IMR-90 (cell line): ENCODE results near the gene SHB. TPM values are rescaled to one million over a fixed set of nuclear protein-coding genes. Genes with fewer than 3 reads are reported as not detected.

Source experiments
- ATAC-seq: fragments of 200-7000 bp; cut with Tn5 transposase; 2 replicates; pipeline ENCODE4 v1.9.1; 2020; ENCODE audit warnings: low read depth, mild to moderate bottlenecking, moderate library complexity
- BruUV-seq: library from RNA; stranded (reverse); fragments of 400-500 nt; replicated peaks from 2 replicates; lab custom pipeline; 2021; lab: Mats Ljungman, UMichigan
- CTCF ChIA-PET: fragments of 300-600 bp; formaldehyde crosslinking; extraction: SDS; loops from one replicate; lab custom pipeline; 2021; ENCODE audit warnings: antibody characterized with exemption; lab: Yijun Ruan, JAX
- POLR2A ChIA-PET: fragments of 300-600 bp; sonication (Branson Sonifier 250); formaldehyde crosslinking; loops from one replicate; lab custom pipeline; 2022; ENCODE audit warnings: antibody characterized with exemption; ENCODE audit not compliant: unreplicated experiment; lab: Charles Lee
- DNase-seq: peaks from one replicate; pipeline ENCODE4 v3.0.0; 2013
- H2AFZ ChIP-seq: replicated peaks from 2 replicates; pipeline ENCODE3; 2013; ENCODE audit warnings: low read length, mild to moderate bottlenecking; ENCODE audit not compliant: poor library complexity
- H2AK5ac ChIP-seq: 2 replicates; pipeline ENCODE4 v1.6.1; 2013; ENCODE audit warnings: low read depth, low read length, inconsistent platforms
- H2AK9ac ChIP-seq: replicated peaks from 2 replicates; pipeline ENCODE3; 2013; ENCODE audit warnings: mild to moderate bottlenecking, low read depth, low read length, moderate library complexity; ENCODE audit not compliant: poor library complexity
- H2BK120ac ChIP-seq: 2 replicates; pipeline ENCODE4 v1.6.1; 2013; ENCODE audit warnings: low read depth, low read length, inconsistent platforms
- H2BK15ac ChIP-seq: 3 replicates; pipeline ENCODE4 v1.6.1; 2013; ENCODE audit warnings: low read depth, low read length, inconsistent platforms
- H2BK20ac ChIP-seq: 2 replicates; pipeline ENCODE4 v1.6.1; 2013; ENCODE audit warnings: low read depth, mild to moderate bottlenecking, inconsistent platforms, low read length, moderate library complexity
- H2BK5ac ChIP-seq: 2 replicates; pipeline ENCODE4 v1.6.1; 2013; ENCODE audit warnings: mild to moderate bottlenecking, low read depth, low read length, inconsistent platforms; ENCODE audit not compliant: poor library complexity, severe bottlenecking
- H3K14ac ChIP-seq: replicated peaks from 2 replicates; pipeline ENCODE4 v1.6.1; 2013; ENCODE audit warnings: low read depth, low read length, inconsistent platforms
- H3K18ac ChIP-seq: 2 replicates; pipeline ENCODE4 v1.6.1; 2013; ENCODE audit warnings: low read depth, low read length, control low read depth
- H3K23ac ChIP-seq: 2 replicates; pipeline ENCODE4 v1.6.1; 2013; ENCODE audit warnings: low read depth, low read length, inconsistent platforms
- H3K27ac ChIP-seq: 2 replicates; pipeline ENCODE4 v1.5.1; 2013; ENCODE audit warnings: mild to moderate bottlenecking, control low read depth, low read length; ENCODE audit not compliant: insufficient read depth
- H3K27me3 ChIP-seq: 2 replicates; pipeline ENCODE4 v1.6.1; 2013; ENCODE audit warnings: low read length; ENCODE audit not compliant: control insufficient read depth, insufficient read depth
- H3K36me3 ChIP-seq: 2 replicates; pipeline ENCODE4 v1.6.1; 2013; ENCODE audit warnings: low read length, mixed read lengths; ENCODE audit not compliant: control insufficient read depth, insufficient read depth
- H3K4ac ChIP-seq: 2 replicates; pipeline ENCODE4 v1.6.1; 2013; ENCODE audit warnings: low read depth, low read length, inconsistent platforms
- H3K4me1 ChIP-seq: 2 replicates; pipeline ENCODE4 v1.6.1; 2013; ENCODE audit warnings: low read length, mixed read lengths; ENCODE audit not compliant: control insufficient read depth, insufficient read depth
- H3K4me2 ChIP-seq: 2 replicates; pipeline ENCODE4 v1.6.1; 2013; ENCODE audit warnings: low read depth, mild to moderate bottlenecking, control low read depth, low read length, moderate library complexity
- H3K4me3 ChIP-seq: 2 replicates; pipeline ENCODE4 v1.5.1; 2013; ENCODE audit warnings: low read depth, mild to moderate bottlenecking, control low read depth, low read length, moderate library complexity; ENCODE audit not compliant: insufficient read depth
- H3K56ac ChIP-seq: 2 replicates; pipeline ENCODE4 v1.6.1; 2013; ENCODE audit warnings: low read length, inconsistent platforms; ENCODE audit not compliant: insufficient read depth; ENCODE audit errors: extremely low read depth
- H3K79me1 ChIP-seq, 2 experiments: 2 replicates each; pipeline ENCODE4 v1.6.1; 2013; ENCODE audit warnings: low read length in 2 of 2, inconsistent platforms in 1 of 2, low read depth in 1 of 2
- H3K9ac ChIP-seq: 2 replicates; pipeline ENCODE4 v1.6.1; 2013; ENCODE audit warnings: low read depth, low read length, control low read depth
- H3K9me1 ChIP-seq: 2 replicates; pipeline ENCODE4 v1.6.1; 2013; ENCODE audit warnings: low read length, inconsistent platforms; ENCODE audit not compliant: insufficient read depth
- H3K9me3 ChIP-seq: 2 replicates; pipeline ENCODE4 v1.6.1; 2013; ENCODE audit warnings: low read length; ENCODE audit not compliant: control insufficient read depth, insufficient read depth
- H4K20me1 ChIP-seq: 2 replicates; pipeline ENCODE4 v1.6.1; 2013; ENCODE audit warnings: low read length, inconsistent platforms; ENCODE audit not compliant: insufficient read depth
- H4K5ac ChIP-seq: 2 replicates; pipeline ENCODE4 v1.6.1; 2013; ENCODE audit warnings: mild to moderate bottlenecking, low read depth, low read length, control low read depth
- H4K8ac ChIP-seq, 2 experiments: 2 replicates each; pipeline ENCODE4 v1.6.1; 2013; ENCODE audit warnings: low read depth in 2 of 2, low read length in 2 of 2, control low read depth in 1 of 2, inconsistent platforms in 1 of 2
- H4K91ac ChIP-seq: 2 replicates; pipeline ENCODE4 v1.6.1; 2013; ENCODE audit warnings: low read depth, low read length, inconsistent platforms; ENCODE audit not compliant: insufficient read depth
- CEBPB ChIP-seq: IDR thresholded peaks from 2 replicates; pipeline ENCODE4 v1.6.1; 2012; ENCODE audit warnings: low read depth, low read length, improper control_type of control experiment
- CHD1 ChIP-seq: IDR thresholded peaks from 2 replicates; pipeline ENCODE4 v1.6.1; 2012; ENCODE audit warnings: low read depth, low read length, improper control_type of control experiment
- ELK1 ChIP-seq: fragments of 150-350 bp; IDR thresholded peaks from 2 replicates; pipeline ENCODE4 v1.6.1; 2016; ENCODE audit warnings: low read depth, mild to moderate bottlenecking, low read length, moderate library complexity, borderline replicate concordance
- MAZ ChIP-seq: IDR thresholded peaks from 2 replicates; pipeline ENCODE4 v1.6.1; 2012; ENCODE audit warnings: low read depth, mild to moderate bottlenecking, low read length, improper control_type of control experiment, moderate library complexity, borderline replicate concordance
- MXI1 ChIP-seq: IDR thresholded peaks from 2 replicates; pipeline ENCODE4 v1.6.1; 2012; ENCODE audit warnings: low read depth, mild to moderate bottlenecking, low read length, moderate library complexity, borderline replicate concordance
- POLR2A ChIP-seq: IDR thresholded peaks from 2 replicates; pipeline ENCODE4 v1.6.1; 2012; ENCODE audit warnings: mild to moderate bottlenecking, low read depth, low read length
- RFX5 ChIP-seq: IDR thresholded peaks from 2 replicates; pipeline ENCODE4 v1.8.0; 2012; ENCODE audit warnings: low read depth, mild to moderate bottlenecking, low read length, moderate library complexity
- WGBS, 2 experiments: methylation state at CpG; one replicate each; pipeline versions ENCODE4 v1.1.5 to v1.1.7; 2013; ENCODE audit warnings: missing lambda C conversion rate in 2 of 2; ENCODE audit not compliant: insufficient read length in 1 of 2; ENCODE audit errors: extremely low coverage in 2 of 2; 5-methylcytosine and 5-hydroxymethylcytosine counted together
- dilution Hi-C: fragments of 300-500 bp; cut with HindIII; formaldehyde crosslinking; loops from one replicate; pipeline ENCODE4 v1.14.3; 2018; ENCODE audit warnings: low sequenced_read_pairs; ENCODE audit not compliant: unreplicated experiment
- in situ Hi-C: fragments of 300-500 bp; cut with MboI; formaldehyde crosslinking; loops from 3 replicates; pipeline ENCODE4 v1.14.3; 2019; ENCODE audit warnings: low sequenced_read_pairs, inconsistent platforms, mixed read lengths
- intact Hi-C: fragments of 100-400 bp; cut with micrococcal nuclease; formaldehyde crosslinking; loops from 2 replicates; pipeline ENCODE4 v1.10.0; 2022
- polyA plus RNA-seq, 3 experiments: library from polyadenylated mRNA; depleted of rRNA; stranded (reverse); fragments of >200 nt; gene quantifications; 2 replicates each; pipeline ENCODE4 v1.2.3, GENCODE V29; 2012; ENCODE audit warnings: low replicate concordance in 1 of 3
- total RNA-seq: library from RNA; depleted of rRNA; stranded (reverse); fragments of >200 nt; gene quantifications from 2 replicates; pipeline ENCODE4 v1.2.3, GENCODE V29; 2012
- TF ChIP-seq, protein P1 (sequence below): fragments of 150-350 bp; IDR thresholded peaks from 2 replicates; pipeline ENCODE4 v1.6.1; 2017; ENCODE audit warnings: mild to moderate bottlenecking, antibody characterized with exemption, low read length, low read depth
- TF ChIP-seq, protein P2 (sequence below): conservative IDR thresholded peaks from 2 replicates; pipeline ENCODE4 v1.5.1; 2012; ENCODE audit warnings: mild to moderate bottlenecking, low read depth, low read length, improper control_type of control experiment

SHB gene
- total and polyA plus RNA-seq, 2 of the 4 experiments (the other 2 are of a cell fraction), result 6.1 to 20.4 TPM

DNA sequence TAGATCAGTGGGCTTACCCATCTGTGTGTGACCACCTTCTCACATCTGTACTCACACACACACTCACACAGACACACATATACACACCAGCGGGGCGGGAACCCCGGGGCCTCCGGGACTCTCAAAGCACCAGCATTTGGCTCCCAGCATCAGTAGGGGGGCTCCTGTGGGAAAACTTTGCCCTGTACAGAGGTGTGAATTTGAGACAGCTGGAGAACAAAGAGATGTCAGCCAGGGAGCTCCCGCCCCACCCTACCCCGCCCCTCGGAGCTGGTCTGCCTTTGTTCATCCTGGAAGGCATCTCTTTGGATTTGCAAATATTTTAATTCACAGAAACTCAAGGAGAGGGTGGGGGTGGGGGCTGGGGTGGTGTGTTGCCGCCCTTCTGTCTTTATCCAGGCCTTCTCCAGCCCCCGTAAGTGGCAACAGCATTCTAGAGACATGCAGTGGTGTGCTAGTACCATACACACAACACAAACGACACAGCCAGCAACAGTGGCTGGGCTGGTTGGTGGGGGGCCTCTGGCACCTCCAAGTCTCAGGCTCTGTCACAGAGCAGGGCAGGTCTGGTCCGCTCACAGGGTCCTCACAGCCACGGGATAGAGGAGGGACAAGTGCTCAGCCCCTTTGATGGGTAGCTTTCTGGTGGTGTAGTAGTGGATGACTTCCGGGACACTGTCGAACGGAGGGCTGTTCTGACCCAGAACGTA is 149.6 kb downstream of the SHB start:
- Histone ChIP-seq H3K9ac (no peak overlapping the region), H2BK120ac (no peak overlapping the region), H4K91ac (no peak overlapping the region), H3K23ac (no peak overlapping the region), H3K9me3 (no peaks in the 10 kb centered on the region), H3K4me1 (peaks cover 13% of the 10 kb centered on the region), H3K18ac (no peak overlapping the region), H2BK20ac (no peak overlapping the region), H3K27ac (no peak overlapping the region), H2AK5ac (no peak overlapping the region), H4K20me1 (peaks cover 17% of the 10 kb centered on the region; the same call in 1 of the 2 replicates), H3K4me3 (no peak overlapping the region), H3K14ac (no peak overlapping the region), H3K4ac (no peak overlapping the region), H4K5ac (no peak overlapping the region), H2AK9ac (no peak overlapping the region), H3K27me3 (no peaks in the 10 kb centered on the region), H2AFZ (no peak overlapping the region), H3K36me3 (peaks cover 58% of the 10 kb centered on the region), H3K79me1 (peaks cover 37 to 79% of the 10 kb centered on the region in 2 experiments; a peak in 3 of 4 replicates), H2BK15ac (no peak overlapping the region), H3K9me1 (peaks cover 6% of the 10 kb centered on the region; the same call in 1 of the 2 replicates), H3K56ac (no peak overlapping the region), H4K8ac (no peak overlapping the region; a peak in 1 of 4 replicates), H2BK5ac (no peak overlapping the region), H3K4me2 (no peak overlapping the region)
- 20% methylated on average over 1 of the region's 16 CpGs; no CpG with 5 or more reads in 1 of the 2 experiments for WGBS, 2 experiments
- ATAC-seq (no peak), DNase-seq (no peak)
- ChIA-PET CTCF (no interaction called here), POLR2A (no interaction called here)
- intact Hi-C loops (no loop called here), dilution Hi-C loops (loop anchor here (25.0 kb wide), 1 partner anchor 468 kb away; the partner anchor contains the start of gene ALDH1B1), in situ Hi-C loops (no loop called here)
- no TSS peak for BruUV-seq
- TF ChIP-seq MAZ (no peak), POLR2A (no peak), RFX5 (no peak), CEBPB (no peak), MXI1 (no peak), CHD1 (no peak), ELK1 (no peak)
- TF ChIP-seq, protein P1, sequence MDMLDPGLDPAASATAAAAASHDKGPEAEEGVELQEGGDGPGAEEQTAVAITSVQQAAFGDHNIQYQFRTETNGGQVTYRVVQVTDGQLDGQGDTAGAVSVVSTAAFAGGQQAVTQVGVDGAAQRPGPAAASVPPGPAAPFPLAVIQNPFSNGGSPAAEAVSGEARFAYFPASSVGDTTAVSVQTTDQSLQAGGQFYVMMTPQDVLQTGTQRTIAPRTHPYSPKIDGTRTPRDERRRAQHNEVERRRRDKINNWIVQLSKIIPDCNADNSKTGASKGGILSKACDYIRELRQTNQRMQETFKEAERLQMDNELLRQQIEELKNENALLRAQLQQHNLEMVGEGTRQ, result no peak
- TF ChIP-seq, protein P2, sequence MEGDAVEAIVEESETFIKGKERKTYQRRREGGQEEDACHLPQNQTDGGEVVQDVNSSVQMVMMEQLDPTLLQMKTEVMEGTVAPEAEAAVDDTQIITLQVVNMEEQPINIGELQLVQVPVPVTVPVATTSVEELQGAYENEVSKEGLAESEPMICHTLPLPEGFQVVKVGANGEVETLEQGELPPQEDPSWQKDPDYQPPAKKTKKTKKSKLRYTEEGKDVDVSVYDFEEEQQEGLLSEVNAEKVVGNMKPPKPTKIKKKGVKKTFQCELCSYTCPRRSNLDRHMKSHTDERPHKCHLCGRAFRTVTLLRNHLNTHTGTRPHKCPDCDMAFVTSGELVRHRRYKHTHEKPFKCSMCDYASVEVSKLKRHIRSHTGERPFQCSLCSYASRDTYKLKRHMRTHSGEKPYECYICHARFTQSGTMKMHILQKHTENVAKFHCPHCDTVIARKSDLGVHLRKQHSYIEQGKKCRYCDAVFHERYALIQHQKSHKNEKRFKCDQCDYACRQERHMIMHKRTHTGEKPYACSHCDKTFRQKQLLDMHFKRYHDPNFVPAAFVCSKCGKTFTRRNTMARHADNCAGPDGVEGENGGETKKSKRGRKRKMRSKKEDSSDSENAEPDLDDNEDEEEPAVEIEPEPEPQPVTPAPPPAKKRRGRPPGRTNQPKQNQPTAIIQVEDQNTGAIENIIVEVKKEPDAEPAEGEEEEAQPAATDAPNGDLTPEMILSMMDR, result no peak
